ENCODE data around the gene CLDN5.

Gene CLDN5

DNA sequence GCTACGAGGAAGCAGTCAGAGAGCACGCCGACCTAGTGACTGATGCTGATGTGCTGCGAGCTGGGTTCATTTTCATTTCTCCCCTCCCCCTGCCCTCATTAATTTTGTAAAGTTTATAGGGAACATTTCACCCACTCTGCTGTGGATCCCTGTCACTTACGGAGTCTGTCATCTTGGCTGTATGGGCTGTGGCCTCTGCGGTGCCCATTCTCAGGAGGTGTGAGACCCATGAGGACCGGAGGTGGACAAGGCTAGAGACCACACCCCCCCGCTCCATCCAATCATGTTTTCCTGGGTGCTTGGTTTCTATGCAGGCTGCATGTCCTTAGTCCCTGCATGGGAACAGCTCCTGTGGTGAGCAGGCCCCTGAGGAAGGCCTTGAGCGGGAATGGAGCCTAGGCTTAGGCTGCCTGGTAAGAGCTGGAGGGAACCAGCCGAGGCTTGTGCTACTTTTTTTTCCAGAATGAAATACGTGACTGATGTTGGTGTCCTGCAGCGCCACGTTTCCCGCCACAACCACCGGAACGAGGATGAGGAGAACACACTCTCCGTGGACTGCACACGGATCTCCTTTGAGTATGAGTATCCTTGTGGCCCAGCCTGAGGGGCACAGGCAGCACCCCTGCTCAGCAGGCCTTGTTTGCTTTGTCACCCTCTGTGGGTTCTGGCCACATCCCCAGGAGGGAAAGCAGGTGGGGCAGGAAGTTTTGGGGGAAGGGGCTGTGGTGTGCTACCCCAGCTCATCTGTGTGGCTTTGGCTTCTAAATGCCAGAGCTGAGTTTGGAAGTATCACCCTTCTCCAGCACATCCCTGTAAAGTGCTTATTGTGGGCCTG, 19.1 kb downstream of the CLDN5 start:
- no peak for DNase-seq (ENCODE audit: low read depth in 2 of 2)

DNA sequence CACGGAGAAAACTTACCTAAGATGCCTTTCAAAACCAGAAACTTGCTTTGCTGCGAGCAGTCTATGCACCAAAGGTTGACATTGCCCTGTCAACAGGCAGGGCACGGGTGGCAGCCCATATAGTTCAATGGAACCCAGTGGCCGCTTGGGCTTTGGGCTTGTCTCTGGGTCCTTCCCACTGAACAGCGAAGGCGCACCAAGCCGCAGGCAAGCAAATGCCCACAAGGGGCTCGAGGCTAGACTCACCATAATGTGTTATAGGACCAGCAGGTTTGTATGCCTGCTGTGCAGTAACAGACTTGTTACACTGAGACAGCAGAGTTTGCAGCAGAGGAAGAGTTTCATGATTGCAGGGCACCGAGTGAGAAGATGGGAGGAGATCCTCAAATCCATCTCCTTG, 20.3 kb downstream of the CLDN5 start:
- DNase-seq (ENCODE audit: low read depth in 2 of 2) = no peak

DNA sequence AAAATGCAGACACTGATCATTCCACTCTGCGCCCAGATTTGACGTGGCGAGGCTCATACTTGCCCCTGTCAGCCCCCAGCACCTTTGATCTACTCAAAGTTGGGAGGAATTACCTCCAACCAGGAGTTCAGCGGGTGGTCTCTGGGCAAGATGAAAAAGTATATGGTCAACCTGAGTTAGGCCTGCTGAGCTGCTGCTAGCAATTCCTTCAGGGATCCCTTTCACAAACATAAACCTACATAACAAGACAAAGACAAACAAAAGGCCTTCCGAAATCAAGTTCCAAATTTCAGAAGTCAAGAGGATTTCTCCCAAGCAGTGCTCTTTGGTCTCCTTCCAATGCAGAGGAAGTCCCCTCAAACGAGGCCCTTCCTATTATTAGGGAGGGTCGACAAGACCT, 20.8 kb downstream of the CLDN5 start:
- DNase-seq (ENCODE audit: low read depth in 2 of 2) = no peak

DNA sequence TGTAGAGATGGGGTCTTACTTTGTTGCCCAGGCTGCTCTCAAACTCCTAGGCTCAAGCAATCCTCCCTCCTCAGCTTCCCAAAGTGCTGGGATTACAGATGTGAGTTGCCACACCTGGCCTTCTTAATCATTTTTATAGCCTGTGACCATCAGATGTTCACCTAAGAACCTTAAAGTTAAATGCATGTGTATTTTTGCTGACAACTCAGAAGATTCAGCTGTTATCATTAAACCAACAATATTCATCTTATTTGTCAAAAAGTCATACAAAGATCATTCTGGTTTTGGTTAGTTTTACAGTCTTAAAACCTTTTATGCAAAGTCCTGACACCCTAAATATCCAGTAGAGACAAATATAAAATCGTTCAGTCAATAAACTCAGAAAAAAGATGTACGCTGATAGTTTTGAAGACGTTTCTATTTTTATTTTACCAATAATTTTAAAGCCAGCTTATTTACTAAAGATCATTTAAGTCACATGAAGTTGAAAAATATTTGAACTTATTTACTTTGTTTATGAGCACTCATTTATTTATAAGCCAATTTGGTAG, 22.2 kb downstream of the CLDN5 start:
- no peak for DNase-seq (ENCODE audit: low read depth in 2 of 2)

DNA sequence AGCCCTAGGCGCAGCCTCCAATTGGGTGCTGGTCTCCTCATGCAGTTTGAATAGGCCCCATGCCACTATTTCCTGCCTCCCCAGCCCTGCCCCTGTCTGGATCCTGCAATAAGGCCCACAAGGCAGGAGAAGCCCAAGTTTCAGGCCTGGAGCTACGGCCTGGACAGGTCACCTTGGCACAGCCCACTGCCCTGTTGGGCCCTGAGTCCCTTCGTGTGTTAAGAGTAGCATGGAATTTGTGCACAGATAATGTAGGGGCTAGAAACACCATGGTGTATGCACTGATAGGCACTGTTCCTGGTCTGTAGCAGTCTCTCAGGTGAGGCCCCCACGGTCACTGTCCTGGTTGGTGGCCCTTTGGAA, 24.3 kb downstream of the CLDN5 start:
- DNase-seq (ENCODE audit: low read depth in 2 of 2) = no peak

DNA sequence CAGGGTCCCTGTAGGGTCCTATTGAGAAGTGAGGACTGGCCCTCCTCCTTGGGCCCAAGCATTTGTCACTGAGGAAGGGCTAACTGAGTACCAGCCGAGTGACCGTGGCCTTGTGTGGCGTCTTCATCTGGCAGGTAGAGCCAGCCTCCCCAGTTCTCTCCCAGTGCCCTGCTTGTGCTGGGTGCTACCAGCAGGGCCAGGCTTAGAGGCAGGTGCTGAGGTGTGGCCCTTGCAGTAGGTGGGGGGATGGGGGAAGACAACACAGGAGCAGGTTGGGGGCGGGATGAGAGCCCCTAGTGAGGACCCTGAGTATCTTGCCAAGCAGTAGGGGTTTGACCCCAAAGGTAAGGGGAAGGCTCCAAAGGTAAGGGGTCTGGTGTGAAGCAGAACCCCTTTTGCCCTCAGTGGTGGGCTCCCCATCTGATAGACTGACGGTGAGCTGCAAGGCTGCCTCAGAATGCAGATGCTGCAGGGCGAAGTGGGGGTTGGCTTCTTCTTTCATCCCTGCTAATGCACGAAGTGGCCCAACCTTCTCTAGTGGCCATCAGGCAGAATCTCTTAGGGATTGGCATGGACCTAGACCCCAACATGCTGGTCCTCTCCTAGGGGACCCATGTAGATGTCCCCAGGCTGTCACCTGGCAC, 24.9 kb downstream of the CLDN5 start:
- DNase-seq (ENCODE audit: low read depth in 2 of 2) = no peak

DNA sequence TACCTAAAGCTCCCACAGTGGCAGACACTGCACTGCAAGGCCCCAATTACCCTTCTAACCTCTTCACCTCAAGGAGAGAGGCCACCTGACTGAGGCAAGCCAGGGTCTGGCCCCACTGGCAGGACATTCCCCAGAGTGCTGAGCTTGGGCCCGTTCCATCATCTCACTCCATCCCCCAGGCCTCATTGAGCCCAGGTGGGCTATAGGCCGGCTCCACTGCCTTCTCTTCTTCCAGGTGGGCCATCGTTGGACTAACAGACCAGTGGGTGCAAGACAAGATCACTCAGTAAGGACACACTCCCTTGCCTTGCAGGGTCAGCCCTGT, 25.4 kb downstream of the CLDN5 start:
- DNase-seq (ENCODE audit: low read depth in 2 of 2) = no peak

DNA sequence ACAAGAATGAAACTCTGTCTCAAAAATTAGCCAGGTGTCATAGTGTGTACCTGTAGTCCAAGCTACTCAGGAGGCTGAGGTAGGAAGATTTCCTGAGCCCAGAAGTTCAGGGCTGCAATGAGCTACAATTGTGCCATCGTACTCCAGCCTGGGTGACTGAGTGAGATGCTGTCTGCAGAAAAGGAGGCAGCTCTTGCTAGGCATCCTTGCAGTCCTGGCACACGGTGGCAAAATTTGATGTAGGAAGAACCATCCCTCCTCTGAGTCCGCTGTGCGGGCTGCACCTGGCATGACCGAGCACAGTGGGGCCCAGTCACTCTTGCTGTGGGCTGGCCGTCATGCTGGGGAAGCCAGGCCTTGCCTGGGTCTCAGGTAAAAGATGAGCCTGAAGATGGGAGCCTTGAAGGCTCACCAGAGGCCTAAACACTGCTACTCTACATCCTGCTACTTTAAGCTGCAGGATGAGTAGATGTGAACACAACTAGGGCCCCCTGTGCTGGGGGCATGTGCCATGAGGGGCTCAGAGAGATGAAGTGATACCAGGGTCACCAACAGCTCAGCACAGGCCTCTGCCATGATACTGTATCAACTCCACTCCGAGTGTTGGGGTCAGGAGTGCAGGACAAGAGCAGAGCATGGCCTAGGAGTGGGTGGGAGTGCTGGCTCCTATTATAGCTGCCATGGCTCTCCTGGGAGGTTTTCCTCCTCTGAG, 25.9 kb downstream of the CLDN5 start:
- no peak for DNase-seq (ENCODE audit: low read depth in 2 of 2)

DNA sequence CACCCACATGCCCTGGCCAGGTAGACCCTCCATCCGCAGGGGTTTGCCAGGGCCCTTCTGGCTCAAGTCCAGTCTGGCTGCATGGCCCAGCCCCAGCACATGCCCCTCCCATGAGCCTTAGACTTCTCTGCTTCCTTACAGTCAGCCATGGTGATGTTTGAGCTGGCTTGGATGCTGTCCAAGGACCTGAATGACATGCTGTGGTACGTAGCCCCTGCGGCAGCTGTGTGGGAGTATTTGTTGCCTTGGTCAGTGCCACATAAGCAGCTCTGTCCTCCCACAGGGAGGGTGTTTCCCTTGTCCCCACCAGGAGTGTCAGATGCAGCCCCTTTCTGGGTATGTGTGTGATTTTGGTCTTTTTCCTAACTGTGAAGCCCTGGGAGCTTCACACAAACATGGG, 27.0 kb downstream of the CLDN5 start:
- DNase-seq (ENCODE audit: low read depth in 2 of 2) = no peak

DNA sequence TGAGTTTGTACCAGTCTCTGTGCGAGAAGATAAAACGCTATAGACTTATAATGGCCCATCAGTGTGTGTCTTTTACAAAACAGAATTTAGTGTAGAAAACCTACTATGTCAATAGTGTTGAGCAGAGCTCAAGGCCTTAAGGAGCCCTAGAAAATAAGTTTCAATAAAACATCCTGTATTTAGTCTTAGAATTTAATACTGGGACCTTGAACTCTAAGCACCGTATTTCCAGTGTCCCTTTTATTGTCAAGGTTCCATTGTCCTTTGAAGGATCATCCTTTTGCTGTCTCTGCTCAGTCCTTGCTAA, 27.9 kb downstream of the CLDN5 start:
- no peak for DNase-seq (ENCODE audit: low read depth in 2 of 2)

DNA sequence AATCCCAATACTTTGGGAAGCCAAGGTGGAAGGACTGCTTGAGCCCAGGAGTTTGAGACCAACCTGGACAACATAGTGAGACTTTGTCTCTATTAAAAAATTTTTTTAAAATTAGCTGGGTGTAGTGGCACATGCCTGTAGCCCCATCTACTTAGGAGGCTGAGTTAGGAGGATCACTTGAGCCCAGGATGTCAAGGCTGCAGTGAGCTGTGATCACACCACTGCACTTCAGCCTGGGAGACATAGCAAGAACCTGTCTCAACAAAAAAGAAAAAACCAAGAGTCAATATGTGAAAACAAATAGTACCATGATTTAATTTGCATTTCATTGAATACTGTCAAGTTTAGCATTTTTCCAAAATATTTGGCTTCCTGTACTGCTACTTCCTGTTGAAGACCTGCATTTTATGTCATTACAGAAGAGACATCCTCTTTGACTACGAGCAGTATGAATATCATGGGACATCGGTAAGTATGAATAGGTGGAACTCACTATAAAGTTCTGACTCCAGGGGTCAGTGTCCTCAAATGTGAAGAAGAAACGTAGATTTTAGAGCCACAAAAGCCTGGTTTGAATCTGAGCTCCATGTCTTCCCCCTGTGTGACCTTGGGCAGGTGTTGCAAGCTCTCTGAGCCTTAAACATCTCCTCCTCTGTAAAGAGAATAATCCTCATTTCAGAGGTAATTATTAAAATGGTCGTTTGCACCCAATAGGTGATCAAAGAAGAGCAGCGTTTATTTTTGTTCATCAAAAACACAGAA, 28.5 kb downstream of the CLDN5 start:
- DNase-seq (ENCODE audit: low read depth in 2 of 2) = no peak

DNA sequence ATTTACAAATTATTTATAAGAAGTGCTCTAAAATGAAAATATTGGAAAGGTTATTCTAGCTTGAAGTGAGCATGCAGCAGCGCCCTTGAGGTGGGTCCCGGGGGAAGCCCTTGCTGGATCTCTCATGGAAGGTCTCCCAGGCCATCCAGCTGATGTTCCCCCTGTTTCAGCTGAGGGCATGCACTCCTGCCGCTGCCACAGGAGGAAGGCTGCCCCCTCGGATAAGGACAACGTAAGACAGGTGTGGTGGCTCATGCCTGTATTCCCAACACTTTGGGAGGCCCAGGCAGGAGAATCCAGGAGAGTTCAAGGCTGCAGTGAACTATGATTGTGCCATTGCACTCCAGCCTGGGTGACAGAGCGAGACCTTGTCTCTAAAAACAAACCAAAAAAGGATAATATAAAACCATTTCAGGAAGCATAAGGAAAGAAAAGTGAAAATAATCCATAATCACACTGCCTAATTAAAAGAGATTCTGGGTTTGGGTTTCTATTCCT, 29.5 kb downstream of the CLDN5 start:
- DNase-seq (ENCODE audit: low read depth in 2 of 2) = no peak

DNA sequence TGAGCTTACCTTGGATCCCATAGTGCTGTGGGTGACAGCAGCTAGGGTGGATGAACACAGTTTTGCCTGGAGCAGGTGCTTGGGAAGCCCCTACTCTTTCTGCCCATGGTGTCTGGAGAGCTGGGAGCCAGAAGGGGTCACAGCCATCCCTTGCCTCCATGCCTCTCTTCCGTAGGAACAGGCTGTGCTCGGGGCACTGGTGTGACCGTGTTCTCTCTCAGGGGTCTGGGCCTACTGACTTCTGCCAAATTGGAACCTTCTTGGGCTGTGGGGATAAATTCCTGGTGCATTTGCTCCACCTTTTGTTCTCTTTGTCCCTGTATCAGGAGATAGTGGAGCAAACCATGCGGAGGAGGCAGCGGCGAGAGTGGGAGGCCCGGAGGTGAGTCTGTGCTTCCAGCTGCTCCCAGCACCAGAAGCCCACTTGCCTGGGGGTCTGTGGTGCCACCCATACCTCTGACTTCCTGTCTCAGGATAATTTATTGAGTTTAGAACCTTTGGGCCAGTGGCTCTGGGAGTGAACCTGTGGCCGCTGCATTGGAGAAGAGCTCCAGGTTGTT, 30.1 kb downstream of the CLDN5 start:
- DNase-seq (ENCODE audit: low read depth in 2 of 2) = no peak

DNA sequence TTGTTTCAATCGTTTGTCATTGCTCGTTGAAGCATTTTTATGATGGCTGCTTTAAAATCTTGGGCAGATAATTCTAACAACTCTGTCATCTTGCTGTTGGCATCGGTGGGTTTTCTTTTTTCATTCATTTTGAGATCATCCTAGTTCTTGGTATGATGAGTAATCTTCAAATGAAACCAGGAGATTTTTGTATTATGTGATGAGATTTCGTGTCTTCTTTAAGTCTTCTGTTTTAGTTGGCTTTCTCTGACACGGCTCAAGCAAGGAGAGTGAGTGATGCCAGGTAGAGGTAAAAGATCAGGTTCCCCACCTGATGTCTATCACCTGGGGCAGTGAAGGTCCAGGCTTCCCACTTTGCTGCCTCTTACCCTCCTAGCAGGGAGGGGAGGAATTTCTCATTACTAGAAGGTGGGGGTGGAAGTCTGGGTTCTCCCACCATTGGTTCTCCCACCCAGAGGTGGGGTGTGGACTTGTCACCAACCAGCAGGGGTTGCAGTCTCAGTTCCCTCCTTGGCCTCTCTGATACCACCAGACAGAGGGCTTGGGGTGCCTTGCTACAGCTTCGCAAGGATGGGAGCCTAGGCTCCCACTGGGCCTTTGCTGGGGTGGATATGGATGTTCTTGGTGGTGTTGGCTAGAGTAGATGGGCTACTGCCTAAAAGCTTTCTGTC, 31.6 kb downstream of the CLDN5 start:
- DNase-seq (ENCODE audit: low read depth in 2 of 2) = no peak

DNA sequence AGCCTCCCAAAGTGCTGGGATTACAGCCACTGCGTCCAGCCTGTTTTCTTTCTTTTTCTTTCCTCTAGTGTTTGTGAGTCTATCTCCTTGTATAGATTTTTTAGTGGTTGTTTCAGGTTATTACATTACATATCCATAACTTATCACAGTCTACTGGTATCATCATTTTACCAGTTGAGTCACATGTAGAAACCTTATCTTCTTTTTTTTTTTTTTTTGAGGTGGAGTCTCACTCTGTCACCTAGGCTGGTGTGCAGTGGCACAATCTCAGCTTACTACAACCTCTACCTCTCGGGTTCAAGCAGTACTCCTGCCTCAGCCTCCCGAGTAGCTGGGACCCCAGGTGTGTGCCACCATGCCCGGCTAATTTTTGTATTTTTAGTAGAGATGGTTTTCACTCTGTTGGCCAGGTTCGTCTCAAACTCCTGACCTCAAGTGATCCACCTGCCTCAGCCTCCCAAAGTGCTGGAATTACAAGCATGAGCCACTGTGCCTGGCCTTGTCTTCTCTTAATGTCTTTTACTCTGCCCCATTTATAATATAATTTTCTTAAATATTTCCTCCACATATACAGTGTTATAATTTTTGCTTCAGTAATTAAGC, 33.5 kb downstream of the CLDN5 start:
- DNase-seq (ENCODE audit: low read depth in 2 of 2) = no peak

DNA sequence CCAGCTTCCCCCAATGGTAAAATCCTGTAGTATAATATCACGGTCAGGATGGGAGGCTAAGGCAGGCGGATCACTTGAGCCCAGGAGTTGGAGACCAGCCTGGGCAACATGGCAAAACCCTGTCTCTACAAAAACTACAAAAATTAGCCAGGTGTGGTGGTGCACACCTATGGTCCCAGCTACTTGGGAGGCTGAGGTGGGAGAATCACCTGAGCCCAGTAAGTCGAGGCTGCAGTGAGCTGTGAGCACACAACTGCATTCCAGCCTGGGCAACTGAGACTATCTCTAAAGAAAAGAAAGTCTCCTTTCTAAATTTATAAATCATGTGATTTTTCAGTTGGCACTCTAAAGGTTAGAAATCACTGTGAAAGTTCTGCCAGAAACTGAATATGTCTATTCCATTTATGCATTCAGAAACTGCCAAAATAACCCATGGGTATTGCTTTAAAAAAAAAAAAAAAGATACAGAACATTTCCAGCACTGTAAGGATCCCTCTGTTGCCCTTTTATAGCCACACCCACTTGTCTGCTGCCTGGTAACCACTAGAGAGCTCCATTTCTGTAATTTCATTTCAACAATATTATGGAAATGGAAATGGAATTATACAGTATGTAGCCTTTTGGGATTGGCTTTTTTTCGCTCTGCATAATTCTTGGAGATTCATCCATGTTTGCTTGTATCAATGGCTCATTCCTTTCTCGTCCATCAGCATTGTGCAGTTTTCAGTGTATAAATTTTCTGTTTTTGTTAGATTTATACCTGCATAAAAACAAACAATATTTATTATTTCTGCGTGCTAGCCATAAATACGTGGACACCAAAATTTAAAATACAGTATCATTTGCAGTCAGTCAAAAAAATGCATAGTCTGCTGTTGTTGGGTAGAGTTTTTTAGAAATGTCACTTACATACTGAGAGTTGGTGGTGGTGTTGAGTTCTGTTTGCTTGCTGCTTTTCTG, 35.0 kb downstream of the CLDN5 start:
- no peak for DNase-seq (ENCODE audit: low read depth in 2 of 2)

DNA sequence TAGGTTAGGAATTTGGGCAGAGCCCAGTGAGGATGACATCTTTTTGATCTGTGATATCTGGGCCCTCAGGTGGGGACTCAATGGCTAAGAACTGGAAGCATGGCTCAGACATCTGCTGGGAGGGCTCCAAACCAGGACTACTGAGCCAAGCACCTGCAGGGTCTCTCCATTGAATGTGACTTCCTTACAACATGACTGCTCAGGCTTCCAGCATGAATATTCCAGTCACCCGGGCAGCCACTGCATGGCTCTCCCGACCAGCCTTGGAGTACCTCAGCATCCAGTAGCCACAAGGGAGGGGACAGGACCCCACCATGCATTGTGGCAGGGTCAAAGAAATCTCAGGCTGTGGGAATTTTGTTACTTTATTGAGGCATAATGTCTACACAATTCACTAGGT, 35.9 kb downstream of the CLDN5 start:
- DNase-seq (ENCODE audit: low read depth in 2 of 2) = no peak

DNA sequence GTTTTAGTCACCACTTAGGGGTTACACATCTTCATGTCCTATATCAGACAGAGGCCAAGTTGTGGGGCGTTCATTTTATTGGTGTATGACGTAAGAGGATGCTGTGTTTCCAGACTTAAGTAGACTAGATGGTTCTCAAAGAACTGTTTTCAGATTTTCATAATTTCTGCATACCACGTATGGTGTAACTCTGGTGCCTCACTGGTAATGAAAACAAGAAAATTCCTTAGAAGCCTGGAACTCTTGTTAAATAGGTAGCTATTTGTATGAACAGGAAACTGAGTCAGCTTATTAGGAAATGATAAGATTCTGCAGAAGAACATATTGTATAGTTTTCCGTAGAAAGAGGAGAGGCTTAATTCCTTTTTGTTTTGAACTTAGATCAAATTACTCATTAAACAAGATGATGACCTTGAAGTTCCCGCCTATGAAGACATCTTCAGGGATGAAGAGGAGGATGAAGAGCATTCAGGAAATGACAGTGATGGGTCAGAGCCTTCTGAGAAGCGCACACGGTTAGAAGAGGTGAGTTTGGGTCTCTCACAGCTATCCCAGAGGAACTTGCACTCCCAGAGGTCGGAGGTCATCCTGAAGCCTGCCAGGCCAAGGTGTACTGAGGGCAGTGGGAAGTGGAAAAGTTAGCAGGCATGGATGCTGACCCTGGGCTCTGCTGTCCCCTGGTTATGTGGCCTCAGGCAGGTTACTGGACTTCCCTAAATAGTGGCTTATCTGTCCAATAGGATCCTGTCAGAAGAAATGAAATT, 40.5 kb downstream of the CLDN5 start:
- DNase-seq (ENCODE audit: low read depth in 2 of 2) = no peak

DNA sequence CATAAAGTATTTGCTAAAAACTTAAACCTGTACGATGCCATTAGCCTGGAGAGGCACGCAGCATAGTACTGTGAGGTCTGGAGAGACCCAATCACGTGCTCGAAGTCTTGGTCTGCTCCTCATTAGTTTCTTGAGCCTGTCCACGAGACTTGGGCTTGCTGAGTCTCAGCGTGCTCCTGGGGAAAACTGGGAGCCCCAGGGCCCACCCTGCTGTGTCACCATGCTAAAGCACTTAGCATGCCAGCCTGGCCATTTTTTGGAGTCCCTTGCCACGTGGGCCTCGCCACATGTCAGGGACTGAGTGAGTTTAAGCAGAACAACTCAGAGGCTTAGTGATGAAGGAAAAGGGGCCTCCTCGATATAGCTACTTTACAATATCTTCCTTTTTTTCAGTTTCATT, 41.9 kb downstream of the CLDN5 start:
- no peak for DNase-seq (ENCODE audit: low read depth in 2 of 2)
